ENCODE data around the gene TMEM51.

TMEM51 gene, protein sequence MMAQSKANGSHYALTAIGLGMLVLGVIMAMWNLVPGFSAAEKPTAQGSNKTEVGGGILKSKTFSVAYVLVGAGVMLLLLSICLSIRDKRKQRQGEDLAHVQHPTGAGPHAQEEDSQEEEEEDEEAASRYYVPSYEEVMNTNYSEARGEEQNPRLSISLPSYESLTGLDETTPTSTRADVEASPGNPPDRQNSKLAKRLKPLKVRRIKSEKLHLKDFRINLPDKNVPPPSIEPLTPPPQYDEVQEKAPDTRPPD

DNA sequence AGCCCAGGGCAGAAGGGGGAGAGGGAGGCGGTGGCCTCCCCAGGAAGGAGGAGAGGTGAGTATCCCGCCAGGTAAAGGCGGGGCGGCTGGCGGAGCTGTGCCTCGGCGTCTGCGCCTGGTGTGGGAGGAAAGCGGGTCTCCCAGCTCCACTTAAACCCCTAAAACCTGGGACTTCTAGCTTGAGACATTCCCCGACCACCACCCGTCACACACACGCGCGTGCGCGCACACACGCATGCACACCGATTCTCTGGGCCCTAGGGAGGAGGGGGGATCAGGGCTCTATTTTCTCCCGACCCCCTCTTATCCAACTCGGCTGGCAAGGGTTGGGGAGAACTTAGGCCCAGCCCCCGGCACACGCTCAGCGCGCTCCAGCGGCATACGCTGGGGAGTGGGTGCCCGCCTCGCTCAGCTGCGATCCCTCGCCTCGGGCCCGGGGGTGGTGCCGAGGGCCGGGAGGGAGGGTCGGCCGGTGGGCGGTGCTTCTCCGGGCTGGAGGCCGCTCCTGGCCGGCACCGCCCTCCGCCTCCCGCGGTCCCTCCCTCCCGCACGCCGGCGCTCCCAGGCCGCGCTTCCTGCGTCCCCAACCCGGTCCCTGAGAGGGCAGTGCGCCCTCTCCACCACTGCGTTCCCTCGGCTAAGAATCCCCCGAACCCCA lies at the start of gene TMEM51:
Gene TMEM51, plus strand, starts transcription at position 564 of the 658 bp plus-strand sequence. CDS start 61,341 bp downstream, outside the sequence.
- in situ Hi-C loops (cut with MboI; ENCODE audit: low sequenced_read_pairs): no loop called here

DNA sequence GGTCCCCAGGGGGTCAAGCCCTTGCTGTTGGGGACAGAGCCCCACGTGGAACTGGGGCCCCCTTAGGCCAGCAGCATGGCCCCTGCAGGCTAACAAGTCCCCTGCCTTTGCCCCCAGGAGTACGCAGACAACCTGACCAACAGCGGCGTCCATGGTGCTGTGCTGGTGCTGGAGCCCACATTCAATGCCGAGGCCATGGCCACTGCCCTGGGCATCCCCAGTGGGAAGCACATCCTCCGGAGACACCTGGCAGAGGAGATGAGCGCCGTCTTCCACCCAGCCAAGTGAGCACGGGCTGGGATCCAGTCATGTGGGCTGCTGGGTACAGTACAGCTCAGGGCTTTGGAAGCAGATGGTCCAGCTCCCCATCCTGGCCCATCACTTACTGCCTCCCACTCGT lies 49.6 kb upstream of the TMEM51 start:
- in situ Hi-C loops (cut with MboI; ENCODE audit: low sequenced_read_pairs): no loop called here

GRCh38 chr1:15104768-15105167 lies 48.8 kb upstream of the TMEM51 start:
- in situ Hi-C loops (cut with MboI; ENCODE audit: low sequenced_read_pairs): no loop called here

DNA sequence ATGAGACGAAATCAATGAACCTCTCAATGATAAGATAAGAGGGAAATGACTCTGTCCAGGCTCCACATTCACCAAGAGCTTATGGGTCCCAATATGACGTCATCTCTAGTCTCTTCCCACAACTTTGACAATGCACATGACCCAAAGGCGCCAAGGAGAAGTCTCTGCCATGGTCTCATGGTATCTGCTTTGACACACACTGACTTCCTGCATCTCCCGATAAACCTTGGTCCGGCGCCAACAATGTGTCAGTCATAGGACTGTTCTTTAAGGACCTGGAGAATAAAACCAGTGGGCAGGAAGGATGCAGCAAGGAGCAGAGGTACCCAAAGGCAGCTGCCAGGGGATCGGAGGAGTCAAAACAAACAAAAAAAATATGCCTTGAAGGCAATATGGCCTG lies 46.9 kb upstream of the TMEM51 start:
- in situ Hi-C loops (cut with MboI; ENCODE audit: low sequenced_read_pairs): no loop called here

- in situ Hi-C loops (cut with MboI; ENCODE audit: low sequenced_read_pairs): no loop called here
These were observed 46.4 kb upstream of the TMEM51 start for GRCh38 chr1:15107058-15107687.

DNA sequence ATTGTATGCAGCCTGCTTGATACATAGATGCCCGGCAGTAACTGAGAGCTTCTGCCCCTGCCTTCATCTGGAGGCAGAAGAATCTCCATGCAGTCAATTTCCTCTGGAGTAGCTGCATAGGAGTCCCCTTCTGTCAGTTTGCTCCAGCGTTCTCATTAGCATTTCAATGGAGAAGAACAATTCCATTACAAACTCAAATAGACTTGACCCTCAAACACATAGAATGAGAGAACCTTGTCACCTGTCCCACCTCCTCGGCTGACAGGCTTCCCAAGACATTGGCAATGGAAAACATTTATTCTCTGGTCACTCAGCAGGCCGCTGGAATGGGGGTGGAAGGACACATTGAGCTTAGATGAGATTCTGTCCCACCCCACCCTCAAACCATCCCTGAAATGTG lies 45.6 kb upstream of the TMEM51 start:
- in situ Hi-C loops (cut with MboI; ENCODE audit: low sequenced_read_pairs): no loop called here

- in situ Hi-C loops (cut with MboI; ENCODE audit: low sequenced_read_pairs): no loop called here
These were observed 43.2 kb upstream of the TMEM51 start for GRCh38 chr1:15110128-15110866.

- in situ Hi-C loops (cut with MboI; ENCODE audit: low sequenced_read_pairs): no loop called here
These were observed 42.7 kb upstream of the TMEM51 start for GRCh38 chr1:15110867-15111230.

- in situ Hi-C loops (cut with MboI; ENCODE audit: low sequenced_read_pairs): no loop called here
These were observed 40.4 kb upstream of the TMEM51 start for GRCh38 chr1:15113146-15113545.

DNA sequence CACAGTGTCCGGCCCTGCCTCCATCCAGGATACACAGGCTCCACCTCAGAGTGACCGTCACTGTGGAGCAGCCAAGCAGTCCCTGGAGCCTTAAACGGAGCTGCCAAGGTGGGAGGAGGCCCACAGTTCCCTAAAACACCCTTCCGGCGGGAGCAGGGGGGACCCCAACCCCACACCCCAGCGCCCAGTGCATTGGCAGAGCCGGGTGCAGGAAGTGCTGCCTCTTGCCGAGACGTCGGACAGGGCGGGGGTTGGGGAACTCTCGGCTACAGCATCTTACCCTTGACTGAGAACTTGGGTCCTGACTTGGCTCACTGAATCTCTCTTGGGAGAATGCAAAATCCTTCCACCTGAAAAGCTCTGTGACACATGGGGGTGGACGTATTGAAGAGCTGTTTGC lies 38.7 kb upstream of the TMEM51 start:
- in situ Hi-C loops (cut with MboI; ENCODE audit: low sequenced_read_pairs): no loop called here

DNA sequence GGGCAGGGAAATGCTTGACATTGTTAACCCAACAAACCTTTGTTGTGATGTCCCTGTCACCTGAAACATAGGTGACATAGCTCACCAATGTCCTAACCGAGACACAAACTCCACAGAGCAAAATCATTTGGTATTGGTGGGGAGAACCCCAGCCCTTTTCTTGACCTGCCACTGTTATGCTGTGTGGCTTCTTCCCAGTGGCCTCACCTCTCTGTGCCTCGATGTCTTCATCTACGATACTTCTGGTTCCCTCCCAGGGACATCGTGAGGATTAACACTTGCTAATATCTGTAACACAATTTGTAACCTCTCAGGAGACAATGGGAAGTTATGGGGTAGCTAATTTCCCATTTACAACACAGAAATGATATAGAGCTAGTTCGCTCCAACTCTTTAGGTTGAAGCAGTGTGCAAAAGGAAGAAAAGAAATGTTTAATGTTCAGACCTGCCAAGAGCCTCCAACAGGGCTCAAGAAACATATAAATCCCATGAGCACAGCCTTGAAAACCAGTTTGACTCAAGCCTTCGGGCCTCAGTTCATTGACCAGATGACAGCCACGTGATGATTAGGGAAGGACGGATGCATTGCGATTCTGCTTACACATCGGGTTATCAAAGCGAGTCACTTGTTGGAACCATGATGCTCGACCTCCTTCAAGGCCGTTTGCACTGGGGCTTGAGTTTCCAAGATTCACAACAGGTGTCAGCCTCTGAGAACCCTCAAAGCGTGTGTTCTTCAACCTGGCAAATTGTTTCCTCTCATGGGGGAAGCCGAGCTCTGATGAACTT lies 37.8 kb upstream of the TMEM51 start:
- in situ Hi-C loops (cut with MboI; ENCODE audit: low sequenced_read_pairs): no loop called here

- in situ Hi-C loops (cut with MboI; ENCODE audit: low sequenced_read_pairs): no loop called here
These were observed 36.6 kb upstream of the TMEM51 start for GRCh38 chr1:15116966-15117365.

DNA sequence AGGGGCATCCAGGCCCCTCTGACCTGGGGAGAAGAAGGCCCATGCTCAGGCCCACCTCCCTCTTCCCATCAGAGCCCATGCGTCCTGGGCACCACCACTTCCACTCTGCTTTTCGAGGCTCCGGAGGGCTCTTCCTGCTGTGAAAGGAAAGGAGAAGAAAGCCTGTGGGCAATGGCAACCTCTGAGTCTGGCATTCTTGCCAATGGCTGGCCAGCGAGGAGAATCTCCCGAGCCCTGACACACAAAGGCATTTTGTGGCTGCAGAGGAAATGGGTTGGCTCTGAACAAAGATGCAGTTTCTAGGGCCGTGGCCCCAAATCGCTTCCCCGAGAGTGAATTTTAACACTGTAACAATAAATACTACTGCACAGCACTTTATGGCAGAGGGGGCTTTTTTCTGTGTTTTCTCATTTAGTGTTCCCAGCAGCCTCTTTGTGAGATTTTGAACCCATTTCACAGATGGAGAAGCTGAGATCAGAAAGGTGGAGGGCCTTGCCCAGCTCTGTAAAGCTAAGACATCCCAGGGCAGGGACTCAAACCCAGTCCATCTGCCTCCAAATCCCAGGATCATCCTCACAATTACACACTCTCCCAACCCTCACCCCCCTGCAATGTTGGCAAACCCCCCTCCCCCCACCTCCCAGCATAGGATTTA lies 35.7 kb upstream of the TMEM51 start:
- in situ Hi-C loops (cut with MboI; ENCODE audit: low sequenced_read_pairs): no loop called here

GRCh38 chr1:15118579-15118978 lies 35.0 kb upstream of the TMEM51 start:
- in situ Hi-C loops (cut with MboI; ENCODE audit: low sequenced_read_pairs): no loop called here

DNA sequence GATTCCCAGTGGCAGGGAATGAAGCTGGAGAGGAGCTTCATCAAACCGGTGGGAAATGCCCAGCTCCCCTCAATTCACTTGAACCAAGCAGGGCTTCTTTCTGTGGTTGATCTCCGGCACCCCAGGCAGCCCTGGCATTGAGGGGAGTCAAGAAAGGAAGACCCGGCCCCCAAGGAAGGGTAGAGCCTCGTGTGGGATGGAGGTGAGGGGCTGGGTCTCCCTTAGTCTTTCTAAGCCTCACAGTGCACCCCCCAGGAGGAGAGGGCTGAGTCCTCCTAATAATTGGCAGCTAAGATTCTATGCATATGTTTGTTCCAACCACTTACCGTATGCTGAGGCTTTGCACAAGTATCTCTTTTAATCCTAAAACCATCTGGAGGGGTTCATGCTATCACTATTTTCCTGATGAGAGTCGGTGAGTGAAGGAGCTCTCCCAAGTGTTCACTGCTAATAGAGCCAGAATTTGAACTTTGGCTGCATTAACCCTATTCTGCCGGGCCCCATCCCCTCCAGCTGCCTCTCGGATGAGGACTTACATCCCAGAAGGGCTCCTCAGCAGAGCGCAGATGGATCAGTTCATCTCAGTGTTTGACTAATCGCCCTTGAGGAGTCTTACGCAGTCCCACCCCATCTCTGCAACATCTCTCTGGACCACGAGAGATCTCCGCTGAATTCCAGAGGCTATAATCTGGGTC lies 33.1 kb upstream of the TMEM51 start:
- in situ Hi-C loops (cut with MboI; ENCODE audit: low sequenced_read_pairs): loop anchor here (10.0 kb wide), 2 partner anchors 154 to 184 kb away; no protein-coding TSS in a partner anchor

- in situ Hi-C loops (cut with MboI; ENCODE audit: low sequenced_read_pairs): loop anchor here (10.0 kb wide), 2 partner anchors 152 to 182 kb away; no protein-coding TSS in a partner anchor
These were observed 31.2 kb upstream of the TMEM51 start for GRCh38 chr1:15122331-15122730.

- in situ Hi-C loops (cut with MboI; ENCODE audit: low sequenced_read_pairs): loop anchor here (10.0 kb wide), 2 partner anchors 152 to 182 kb away; no protein-coding TSS in a partner anchor
These were observed 30.3 kb upstream of the TMEM51 start for GRCh38 chr1:15123270-15123669.

GRCh38 chr1:15123925-15124324 lies 29.6 kb upstream of the TMEM51 start:
- in situ Hi-C loops (cut with MboI; ENCODE audit: low sequenced_read_pairs): loop anchor here (10.0 kb wide), 2 partner anchors 151 to 181 kb away; no protein-coding TSS in a partner anchor

DNA sequence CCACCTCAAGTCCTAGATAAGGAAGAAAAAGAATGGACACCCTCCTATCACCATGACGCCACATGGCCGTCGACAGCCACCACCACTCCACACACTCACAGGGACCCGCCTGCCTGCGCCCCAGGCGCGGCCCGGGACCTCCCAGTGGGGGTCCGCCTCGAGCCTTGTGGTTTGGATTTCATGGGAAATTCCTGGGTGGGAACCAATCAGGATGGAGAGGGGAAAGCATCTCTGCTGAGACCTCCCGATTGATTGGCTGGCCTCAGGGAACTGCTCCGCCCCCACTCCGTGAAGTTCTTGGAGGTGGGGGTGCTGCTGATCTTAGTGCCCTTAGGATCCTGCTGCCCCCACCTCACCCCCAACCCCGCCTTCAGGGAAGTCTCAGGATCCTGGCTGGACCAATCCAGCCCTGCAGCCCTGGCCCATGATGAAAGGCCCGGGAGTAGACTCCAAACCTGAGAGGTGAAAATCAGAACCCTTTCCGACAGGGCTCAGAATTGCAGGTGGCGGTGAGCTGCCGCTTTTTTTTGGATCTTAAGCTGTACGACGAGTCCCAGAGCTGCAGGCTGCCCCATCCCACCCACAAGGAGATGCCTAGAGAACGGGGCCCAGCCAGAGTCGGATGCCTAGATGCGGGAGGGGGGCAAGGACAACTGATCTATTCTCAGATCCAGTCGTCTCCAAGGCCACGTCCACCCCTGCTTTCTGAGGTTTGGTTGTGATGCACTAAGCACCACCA lies 29.0 kb upstream of the TMEM51 start:
- in situ Hi-C loops (cut with MboI; ENCODE audit: low sequenced_read_pairs): loop anchor here (10.0 to 25.0 kb wide), 3 partner anchors 150 to 313 kb away; partner anchors contain the start of gene CTRC

Measured in HL-60/S4 treated with phorbol 12-myristate 13-acetate at 8.2 ng/mL for 4 days and 3 days (cell line).